DMS53 (cell line): ENCODE measurements around the gene TNS1.

Experiments
- DNase-seq: peaks from one replicate; lab custom pipeline; 2025; lab: John Stamatoyannopoulos, UW

The TNS1 gene

DNA sequence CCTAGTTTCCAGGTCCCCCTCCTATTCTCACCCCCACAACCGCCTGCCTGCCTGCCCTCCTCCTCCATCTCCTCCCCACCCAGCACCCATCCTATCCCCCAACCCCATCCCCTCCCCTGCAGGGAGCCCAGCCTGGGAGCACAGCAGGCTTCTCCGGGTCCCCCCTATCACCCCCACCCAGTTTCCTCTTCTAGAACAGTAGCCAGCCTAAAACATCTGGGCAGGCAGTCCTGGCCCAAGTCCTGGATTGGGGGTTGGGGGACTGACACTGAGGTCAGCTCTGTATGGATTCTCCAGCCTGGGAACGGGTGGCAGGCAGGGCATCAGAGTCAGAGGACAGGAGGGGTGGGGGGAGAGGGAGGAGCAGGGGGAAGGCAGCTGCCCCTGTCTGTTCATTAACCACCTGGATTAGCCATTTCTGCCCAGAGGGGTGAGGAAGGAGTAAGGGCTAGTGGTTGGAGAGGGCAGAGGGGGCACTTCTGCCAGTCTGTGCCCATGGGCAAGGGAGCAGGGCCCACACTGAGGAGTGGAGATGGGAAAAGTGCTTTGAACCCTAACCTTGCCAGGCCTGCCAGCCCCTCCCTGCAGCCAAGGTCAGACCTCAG is 60.0 kb downstream of the TNS1 start:
- peak; percentile 73 for DNase-seq

DNA sequence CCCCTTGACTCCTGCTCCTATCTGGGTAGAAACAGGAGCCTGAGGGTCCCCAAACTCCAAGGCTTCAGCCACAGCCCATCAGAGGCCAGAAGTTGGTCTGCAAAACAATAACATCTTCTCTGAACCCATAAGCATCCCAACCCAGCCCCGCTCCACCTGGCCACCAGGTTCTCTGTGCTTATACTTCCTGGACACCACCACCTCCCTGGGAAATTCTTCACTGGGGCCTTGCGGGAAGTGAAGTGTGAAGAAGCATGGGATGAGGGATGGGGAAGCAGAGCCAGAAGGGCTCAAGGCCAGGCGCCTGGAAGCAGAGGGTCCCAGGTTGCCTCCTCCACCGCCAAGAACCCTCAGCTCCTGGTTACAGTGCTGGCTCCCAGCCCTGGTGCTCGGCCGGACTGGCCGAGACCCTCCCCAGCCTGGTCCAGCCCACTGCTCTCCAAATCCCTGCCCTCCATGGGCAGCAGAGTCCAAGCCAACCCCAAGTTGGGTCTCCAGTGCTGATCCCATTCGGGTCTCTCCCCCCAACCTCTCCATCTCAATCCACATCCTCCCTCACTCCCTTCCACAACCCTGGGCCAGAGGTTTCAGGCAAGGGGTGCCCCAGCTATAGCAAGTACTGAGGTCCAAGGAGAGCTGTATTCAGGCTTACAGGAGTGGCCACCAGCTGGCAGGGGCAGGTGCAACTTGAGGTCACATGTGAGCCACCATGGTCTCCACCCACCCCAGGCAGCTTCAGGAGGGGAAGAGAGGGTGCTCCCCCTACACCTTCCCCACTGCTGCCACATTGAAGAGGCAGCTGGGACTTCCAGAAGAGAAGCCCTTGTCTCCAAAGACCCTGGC is 60.7 kb downstream of the TNS1 start:
- DNase-seq = peak; percentile 82

- no peak for DNase-seq
Observed at GRCh38 chr2:217941339-217941738, 61.5 kb downstream of the TNS1 start.

- DNase-seq = peak; percentile 6
Observed at GRCh38 chr2:217940261-217941220, 62.3 kb downstream of the TNS1 start.

GRCh38 chr2:217939629-217940245 is 63.1 kb downstream of the TNS1 start:
- DNase-seq = no peak

DNA sequence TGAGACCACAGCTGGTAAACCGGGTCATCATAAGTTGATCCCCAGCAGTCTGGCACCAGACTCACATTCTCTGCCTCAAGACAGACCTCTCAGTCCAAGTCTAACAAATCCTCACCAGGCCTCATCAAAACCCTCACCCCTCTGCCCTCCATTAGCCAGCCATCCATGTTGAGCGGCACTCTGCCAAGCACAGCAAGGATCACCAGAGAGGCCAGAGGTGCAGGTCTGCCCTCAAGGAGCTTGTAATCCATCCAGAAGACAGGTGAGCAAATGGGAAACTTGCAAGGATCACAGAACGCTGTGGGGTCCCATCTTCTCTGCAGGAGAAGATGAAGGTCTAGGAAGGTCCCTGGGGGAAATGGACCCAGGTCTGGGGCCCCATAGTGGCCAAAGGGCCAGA is 63.6 kb downstream of the TNS1 start:
- DNase-seq = no peak

DNA sequence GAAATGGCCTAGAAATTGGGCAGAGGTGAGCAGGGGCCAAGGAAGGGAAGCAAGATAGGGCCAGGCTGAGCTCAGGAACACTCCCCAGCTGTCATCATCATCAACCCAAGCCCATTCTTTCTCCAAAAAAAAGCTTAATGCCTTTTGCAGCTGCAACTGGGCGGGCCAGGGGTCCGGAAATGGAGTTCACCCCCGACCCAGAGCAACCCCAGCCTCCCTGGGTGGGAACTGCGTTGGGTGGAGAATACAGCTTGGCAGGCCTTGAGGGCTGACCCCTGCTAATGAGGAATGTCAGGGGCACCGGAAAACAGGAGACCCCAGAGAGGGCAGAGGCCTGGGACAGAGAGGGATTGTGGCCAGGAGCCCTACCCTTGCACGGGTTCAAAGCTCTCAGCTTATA is 64.8 kb downstream of the TNS1 start:
- DNase-seq = no peak

- no peak for DNase-seq
Observed at GRCh38 chr2:217937446-217937845, 65.3 kb downstream of the TNS1 start.

DNA sequence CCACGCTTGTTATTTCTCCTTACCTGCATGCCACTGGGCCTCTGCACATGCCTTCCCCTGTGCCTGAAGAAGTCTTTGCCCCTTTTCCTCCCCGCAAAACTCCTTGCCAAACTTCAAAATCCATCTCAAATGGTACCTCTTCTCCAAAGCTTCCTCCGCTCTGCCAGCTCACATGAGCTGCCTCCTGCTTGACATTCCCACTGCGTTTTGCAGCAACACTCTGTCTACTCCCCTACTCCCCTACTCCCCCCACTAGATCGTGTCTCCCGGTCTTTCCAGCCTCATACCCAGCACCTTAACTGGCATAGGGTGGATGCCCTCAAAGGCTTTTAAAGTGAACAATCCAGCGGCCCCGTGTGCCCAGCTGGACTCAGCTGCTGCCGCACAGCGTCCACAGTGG is 65.8 kb downstream of the TNS1 start:
- DNase-seq = no peak

DNA sequence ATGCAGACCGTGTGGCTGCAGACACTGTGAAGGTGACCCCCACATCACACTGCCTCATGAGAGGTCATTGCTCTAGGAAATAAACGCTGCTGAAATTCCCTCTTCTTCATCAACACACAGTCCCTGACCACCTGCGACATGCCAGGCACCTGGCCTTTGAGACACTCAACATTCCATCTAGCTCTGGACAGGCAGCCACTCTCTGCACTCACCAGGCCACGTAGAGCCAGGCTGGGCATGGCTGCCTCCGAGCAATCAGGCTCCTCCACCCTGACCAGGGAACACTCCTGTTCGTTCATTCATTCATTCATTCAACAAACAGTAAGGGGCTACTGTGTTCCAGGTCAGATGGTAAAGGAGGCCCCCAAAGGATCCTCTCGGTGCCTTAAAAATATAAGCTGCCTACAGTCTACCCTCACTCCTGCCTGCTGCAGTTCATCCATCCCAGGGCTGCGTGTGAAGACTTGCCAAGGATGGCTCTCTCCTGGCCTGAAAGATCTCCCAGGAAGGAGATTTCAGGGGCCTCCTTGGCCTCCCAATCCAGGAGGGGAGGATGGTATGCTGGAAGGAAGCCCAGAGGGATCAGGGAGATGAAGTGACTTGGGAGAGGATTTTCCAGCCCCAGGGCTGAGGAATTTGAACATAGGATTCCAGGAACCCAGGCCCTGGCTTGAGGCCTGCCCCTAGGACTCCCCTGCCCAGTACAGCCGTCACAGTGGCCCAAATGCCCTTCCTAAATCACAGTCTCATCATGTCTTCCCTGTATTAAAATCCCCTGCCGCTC is 66.7 kb downstream of the TNS1 start:
- peak; percentile 64 for DNase-seq

DNA sequence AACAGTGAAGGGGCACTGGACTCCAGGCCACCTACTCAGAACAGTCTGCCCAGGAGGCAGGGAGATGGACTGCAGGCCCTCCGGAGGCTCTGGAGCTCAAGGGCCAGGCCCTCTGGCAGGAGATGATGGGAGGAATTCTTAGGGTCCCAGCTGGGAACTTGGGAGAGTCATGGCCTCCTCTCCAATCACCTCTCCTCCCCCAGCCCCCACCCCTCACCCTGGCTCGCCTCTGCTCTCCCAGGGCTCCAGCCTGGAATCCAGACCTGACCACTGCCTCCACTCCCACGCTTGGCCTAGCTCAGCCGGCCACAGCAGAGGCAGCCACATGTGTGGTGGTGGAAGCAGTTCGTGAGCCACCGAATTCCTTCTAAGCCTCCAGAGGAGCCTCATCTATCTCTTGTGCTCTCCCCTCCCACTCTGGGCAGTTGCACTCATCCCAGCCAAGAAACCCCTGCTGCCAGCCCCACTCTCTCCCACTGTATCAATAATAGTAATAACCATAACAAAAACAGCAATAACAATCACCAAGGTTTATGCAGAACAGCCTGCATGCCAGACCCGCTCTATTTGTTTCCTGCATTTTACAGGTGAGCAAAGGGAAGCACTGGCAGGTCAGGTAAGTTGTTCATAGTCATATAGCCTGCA is 67.4 kb downstream of the TNS1 start:
- no peak for DNase-seq

- DNase-seq = no peak
Observed at GRCh38 chr2:217934321-217935131, 68.3 kb downstream of the TNS1 start.

DNA sequence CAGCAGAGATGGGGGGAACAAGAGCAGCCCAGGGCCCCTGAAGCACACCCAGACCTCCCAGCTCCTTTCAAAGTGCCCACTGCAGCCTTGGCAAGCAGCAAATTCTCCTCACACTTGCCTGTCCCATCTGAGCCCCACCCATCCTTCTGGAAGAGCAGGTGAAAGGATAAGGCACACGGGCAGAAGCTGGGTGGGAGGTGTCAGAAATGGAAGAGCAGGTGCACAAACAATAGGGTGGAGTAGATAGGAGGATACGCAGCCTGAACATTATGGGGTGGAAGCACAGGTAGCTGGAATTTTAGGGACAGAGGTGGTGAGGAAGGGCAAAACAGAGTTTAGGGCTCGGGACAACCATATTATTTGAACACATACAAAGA is 69.2 kb downstream of the TNS1 start:
- DNase-seq = peak; percentile 84

- DNase-seq = peak; percentile 29
Observed at GRCh38 chr2:217932803-217933616, 69.8 kb downstream of the TNS1 start.

DNA sequence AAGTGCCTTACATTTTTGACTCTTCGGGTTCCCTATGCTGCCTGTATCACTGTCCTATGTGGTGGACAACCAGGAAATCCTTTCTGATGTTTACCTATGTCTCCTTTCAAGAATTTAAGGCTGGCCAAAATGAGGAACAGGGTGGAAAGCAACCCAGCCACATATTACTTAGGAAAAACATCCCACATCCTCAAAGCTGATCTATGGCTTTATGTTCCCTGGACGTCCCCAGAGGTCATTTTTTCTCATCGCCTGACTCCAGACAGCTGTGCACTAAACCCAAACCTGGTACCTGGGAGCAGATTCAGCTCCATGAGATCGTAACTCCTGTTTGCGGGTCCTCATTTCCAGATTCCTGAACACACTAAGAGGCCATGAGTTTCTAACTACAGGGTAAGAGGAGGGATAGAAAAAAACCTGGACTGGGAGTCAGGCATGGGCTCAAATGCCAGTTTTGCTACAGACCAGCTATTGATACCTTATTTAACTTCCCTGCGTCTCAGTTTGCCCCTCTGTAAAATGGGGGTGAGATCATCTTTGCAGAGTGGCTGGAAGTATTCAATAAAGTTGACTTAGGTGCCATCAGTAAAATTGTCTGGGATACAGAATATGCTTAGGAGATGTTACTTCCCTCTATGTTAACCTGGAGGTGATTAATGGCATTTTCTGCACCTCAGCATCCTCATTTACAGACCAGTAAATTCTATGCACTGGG is 70.8 kb downstream of the TNS1 start:
- no peak for DNase-seq

DNA sequence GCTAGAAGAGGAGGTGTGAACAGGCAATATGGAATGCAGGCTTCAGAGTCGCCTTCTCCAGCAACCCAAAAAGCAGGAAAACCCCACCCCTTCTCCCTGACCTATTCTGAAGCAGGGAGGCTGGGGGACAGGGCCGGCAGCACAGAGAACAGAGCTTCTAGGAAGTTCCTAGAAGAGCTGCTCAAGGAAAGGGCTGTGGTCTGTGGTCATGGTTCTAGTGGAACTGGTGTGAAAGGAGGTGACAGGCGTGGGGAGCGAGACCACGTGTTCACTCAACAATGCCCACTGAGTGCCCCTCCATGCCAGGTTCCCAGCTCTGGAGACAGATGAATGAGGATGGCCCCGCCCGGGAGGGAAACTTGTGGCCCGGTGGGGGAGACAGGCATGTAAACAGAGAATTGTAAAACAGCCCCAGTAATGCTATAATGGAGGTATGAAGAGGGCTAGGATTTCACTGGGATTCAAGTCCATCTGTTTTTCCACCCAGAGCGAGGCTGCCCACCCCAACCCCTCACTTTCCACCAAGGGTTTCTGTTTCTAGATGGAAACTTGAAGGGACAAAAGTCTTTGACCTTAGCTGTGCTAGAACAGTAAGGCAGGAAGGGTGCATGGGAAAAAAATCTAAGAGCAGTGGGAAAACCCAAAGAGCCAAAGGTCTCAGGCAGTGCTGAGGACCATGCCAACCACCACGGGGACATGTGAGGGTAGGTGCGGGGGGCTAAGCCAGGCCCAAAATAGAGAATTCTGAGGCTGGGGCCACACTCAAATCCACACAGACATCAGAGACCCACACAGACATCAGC is 71.8 kb downstream of the TNS1 start:
- no peak for DNase-seq
